SH-SY5Y (cell line): ENCODE measurements around the gene DYNLT4.

Experiments
- GATA2 ChIP-seq: IDR thresholded peaks from 2 replicates; pipeline ENCODE4 v1.6.1; 2011; ENCODE audit warnings: mild to moderate bottlenecking, low read depth, low read length
- GATA3 ChIP-seq: IDR thresholded peaks from 2 replicates; pipeline ENCODE4 v1.6.1; 2011; ENCODE audit warnings: low read depth, mild to moderate bottlenecking, low read length, moderate library complexity

DYNLT4 gene

DNA sequence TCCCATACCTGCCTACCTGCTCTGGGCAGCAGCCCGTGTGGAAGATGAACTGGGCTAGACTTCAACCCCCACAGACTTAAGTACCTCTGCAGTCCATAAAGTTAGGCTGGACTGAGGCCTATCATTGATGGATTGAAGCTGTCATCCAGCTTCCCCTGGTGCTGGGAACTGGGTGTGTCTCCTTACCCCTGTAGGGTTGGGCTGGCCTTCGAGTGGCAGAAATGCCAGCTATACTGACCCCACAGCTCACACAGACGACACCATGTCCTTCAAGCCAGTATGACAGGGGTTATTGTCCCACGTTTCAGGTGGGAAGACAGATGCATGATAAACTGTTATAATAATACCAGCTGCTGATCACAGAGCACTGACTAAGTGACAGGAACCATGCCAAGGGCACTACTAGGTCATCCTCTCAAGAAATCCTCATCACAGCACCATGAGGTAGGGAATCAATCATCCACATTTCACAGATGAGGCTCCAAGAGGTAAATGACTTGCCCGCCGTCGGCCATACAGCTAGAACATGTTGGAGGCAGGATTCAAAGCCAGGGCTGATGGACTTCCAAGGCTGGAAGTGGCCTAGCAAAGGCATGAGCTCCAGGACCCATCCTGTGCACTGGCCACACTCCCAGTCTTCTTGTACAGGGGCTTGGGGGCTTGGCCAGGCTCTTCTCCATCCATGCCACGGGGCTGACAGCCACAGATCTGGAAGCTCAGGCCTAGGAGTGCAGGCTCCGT lies 18.9 kb downstream of the DYNLT4 start, which contains the start of gene BEST4:
Gene BEST4 (minus strand): TSS at position 51 of the 741 bp plus-strand sequence. CDS start 465 bp downstream, outside the sequence.
- TF ChIP-seq GATA3 (no peak), GATA2 (no peak)

DNA sequence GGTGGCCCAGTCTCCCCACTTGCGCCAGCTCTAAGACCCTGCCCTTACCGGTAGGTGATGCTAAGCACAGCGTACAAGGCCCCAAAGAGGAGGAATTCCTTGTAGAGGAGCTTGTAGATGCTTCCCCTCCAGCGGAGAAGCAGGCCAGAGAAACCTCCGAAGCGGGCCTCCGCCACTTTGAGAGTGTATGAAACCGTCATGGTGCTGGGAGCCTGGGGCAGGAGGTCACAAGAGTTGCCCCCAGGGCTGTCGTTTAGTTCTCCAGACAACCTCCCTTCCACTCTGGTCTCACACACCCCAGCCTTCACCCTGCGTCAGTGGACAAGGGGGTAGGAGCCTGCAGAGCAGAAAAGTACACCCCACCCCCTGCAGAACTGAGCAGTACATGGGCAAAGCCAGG lies 19.6 kb downstream of the DYNLT4 start:
- TF ChIP-seq GATA3 (no peak), GATA2 (no peak)

DNA sequence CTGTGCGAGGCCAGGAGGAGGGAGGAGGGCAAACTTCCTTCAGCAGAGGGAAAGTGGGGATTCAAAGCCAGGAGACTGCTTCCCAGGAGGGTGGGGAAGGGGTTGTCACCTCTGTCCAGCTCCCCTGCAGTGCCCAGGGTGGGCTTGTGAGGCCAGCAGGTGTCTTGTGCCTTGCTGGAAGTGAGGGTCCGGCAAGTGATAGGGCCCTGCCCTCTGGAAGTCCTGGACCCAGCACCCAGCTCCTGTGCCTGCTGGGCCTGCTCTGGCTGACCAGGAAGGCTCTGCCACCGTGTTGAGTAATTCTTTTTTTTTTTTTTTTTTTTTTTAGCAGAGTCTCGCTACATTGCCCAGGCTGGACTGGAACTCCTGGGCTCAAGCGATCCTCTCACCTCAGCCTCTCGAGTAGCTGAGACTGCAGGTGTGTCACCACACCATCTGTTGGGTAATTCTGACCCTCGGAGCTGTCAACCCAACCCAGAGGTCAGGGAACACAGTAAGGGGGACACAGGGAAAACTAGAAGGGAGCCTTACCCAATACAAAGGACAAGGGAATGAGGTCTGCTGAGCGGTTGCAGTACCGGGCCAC lies 20.2 kb downstream of the DYNLT4 start:
- no peak for TF ChIP-seq GATA2
- no peak for TF ChIP-seq GATA3

DNA sequence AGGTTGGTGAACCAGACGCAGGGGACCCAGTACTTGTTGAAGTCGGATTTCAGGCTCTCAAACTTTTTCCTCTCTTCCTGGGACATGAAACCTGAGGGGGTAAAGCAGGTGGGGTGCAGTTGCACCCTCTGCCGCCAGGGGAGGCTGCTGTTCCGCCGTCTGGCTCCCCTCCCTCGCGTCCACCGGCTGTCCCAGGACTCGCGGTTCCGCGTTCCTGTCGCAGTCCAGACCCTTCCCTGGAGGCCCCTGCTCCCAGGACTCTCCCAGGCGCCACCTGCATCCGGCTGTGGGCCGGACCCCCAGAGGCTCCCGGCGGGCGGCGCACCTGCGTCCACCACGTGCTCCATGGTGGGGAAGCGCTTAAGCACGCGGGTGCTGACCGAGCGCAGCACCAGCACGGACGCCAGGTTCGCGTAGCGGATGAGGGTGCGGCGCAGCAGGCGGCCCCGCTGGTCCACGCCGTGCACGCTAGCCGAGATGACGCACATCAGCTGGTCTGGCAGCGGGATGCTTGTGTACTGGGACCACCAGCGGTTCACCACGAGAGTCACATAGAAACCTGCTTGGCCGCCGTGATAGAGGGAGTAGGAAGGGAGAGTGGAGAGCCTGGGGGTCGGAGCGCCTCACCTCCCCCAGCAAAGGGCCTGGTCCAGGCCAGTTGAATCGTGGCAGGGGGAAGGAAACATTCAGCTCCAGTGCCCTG lies 20.9 kb downstream of the DYNLT4 start:
- TF ChIP-seq GATA3 (no peak), GATA2 (no peak)

DNA sequence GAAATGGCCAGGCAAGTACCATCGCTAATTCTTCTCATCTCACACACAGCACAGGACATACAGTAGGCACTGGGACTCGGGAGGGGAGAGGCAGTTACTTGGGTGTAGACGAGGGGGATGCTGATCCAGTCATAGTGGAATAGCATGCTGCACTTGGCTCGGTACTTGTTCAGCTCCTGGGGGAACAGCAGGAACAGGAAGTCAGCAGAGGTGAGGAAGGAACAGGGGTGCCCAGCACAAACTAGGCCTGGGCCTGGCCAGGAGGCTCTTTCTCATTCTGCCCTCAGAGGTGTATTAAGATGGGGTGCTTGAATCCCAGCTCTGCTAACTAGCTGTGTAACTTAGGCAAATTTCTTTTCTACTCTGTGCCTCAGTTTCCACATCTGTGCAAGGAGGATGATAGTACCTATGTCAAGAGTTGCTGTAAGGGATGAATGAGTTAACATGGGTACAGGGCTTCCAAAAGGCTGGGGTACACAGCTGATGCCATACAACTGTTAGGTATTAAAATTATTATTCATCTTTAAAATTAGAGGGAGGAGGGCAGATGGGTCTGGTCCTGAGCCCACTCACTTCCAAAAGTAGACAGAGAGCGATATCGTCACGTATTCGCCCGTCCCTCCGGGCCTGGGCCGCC lies 21.5 kb downstream of the DYNLT4 start:
- TF ChIP-seq GATA2, result no peak
- no peak for TF ChIP-seq GATA3

DNA sequence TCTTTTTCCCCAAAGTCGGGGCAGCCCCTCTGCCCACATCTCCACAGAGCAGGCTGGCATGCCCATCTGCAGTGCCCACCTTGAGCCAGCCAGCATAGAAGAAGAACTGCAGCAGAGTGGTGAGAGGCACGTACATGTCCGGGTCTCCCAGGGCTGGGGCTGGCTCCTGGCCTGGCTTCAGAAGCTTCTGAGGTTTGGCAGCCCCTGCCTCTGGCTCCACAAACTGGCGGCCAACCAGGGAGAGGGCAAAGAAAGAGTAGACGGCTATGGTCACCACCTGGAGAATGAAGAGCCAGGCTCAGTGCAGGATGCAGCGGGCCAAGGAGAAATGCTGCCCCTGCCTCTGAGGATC lies 22.1 kb downstream of the DYNLT4 start:
- no peak for TF ChIP-seq GATA2
- no peak for TF ChIP-seq GATA3

DNA sequence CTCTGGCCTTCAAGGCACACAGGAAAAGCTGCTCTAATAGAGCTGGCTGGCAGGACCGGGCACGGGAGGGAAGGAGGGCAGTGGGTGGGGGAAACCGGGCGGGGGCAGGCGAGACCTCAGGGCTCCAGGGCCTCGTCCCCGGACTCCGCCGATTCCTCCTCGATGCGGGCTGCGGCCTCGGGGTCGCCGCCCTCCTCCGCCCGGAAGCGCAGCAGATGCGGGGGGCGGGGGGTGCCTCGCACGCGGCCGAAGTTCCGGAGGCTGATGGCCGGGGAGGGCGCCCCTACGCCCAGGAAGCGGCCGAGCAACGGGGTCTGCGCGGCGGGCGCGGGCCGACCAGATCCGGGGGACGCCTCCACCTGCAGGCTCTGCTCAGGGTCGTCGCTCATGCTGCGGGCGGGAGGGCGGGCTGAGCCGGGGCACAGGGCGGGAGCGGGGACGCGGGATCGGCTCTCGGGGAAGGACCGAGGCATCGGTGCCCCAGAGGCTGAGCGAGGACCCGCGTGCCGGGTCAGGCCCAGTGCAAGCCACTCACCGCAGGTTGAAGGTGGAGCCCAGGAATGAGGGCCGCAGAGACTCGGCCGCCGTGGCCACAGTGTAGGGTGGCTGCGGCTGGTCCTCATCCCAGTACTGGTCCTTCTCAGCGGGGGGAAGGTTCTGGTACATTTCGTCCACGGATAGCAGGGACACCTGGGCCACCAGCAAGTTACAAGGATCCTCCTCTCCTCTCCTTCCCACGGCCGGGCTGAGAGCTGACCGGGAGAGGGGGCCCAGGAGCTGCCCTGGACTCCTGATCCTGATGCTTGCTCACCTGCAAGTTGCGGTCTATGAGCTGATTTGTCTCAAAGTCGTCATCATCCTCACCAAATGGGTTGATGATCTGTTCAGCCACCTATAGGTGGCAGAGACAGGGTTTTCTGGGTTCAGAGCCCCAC lies 22.8 kb downstream of the DYNLT4 start:
- TF ChIP-seq GATA2 (no peak), GATA3 (no peak)

DNA sequence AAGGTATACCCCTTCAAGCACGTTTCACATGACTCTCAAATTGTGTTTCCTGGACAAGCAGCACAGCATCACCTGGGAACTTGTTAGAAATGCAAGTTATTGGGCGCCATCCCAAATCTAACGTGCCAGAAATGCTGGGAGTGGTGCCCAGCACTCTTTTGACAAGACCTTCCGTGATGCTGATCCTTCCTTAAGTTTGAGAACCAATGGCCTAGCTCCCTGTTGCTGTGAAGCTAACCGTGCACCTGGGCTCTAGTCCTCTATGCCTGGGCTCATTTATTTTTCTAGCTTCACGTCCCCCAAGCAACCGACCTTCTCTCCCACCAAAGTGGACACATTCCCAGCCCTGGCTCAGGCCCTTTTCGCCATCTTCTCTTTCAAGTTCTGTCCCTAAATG lies 23.5 kb downstream of the DYNLT4 start:
- no peak for TF ChIP-seq GATA3
- TF ChIP-seq GATA2, result no peak

DNA sequence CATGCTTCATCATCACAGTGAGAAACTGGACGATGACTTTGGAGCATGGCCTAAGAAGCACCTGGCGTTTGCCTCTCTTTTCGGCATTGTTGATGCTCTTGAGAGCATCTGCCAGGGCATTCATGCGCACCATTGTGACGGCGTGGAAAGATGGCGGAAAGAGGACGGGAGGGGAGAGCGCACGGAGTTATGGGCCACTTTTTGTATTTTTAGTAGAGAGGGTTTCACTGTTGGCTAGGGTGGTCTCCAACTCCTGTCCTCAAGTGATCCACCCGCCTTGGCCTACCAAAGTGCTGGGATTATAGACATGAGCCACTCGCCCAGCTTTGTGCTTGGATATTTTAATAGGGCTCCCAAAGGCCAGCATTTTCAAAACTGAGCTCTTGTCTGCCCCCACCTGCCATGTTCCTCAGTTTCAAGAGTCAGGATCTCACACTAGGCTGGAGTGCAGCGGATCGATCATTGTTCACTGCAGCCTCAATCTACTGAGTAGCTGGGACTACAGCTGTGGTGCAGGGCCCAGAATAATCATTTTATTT lies 26.5 kb downstream of the DYNLT4 start:
- no peak for TF ChIP-seq GATA2

DNA sequence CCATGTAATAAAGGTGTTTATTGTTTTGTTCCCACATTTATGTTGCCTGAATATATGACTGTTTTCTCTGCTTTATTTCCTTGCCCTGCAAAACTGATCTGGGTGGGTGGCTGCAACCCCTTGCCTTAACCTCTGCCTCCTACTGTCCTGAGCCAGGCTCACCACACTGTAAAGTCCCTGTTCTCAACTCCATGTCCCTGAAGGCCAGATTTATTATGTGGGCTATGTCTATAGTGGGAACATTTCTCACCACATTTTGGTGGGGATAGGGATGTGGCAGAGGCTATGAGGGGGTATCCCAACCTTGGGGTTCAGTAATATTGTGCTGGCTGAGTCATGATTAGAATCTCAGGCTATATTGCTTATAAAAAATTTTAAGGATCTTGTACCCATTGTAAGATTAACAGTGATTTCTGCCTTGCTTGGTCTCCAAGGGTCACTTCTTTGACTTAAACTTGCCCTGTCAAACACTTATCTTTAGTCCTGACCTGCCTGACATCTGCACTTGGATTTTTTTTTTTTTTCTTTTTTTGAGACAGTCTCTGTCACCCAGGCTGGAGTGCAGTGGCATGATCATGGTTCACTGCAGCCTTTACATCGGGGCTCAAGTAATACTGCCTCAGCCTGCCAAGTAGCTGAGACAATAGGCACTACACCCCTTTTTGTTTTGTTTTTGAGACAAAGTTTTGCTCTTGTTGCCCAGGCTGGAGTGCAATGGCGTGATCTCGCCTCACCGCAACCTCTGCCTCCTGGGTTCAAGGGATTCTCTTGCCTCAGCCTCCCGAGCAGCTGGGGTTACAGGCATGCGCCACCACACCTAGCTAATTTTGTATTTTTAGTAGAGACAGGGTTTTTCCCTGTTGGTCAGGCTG lies 28.2 kb downstream of the DYNLT4 start:
- TF ChIP-seq GATA2 (no peak), GATA3 (no peak)

DNA sequence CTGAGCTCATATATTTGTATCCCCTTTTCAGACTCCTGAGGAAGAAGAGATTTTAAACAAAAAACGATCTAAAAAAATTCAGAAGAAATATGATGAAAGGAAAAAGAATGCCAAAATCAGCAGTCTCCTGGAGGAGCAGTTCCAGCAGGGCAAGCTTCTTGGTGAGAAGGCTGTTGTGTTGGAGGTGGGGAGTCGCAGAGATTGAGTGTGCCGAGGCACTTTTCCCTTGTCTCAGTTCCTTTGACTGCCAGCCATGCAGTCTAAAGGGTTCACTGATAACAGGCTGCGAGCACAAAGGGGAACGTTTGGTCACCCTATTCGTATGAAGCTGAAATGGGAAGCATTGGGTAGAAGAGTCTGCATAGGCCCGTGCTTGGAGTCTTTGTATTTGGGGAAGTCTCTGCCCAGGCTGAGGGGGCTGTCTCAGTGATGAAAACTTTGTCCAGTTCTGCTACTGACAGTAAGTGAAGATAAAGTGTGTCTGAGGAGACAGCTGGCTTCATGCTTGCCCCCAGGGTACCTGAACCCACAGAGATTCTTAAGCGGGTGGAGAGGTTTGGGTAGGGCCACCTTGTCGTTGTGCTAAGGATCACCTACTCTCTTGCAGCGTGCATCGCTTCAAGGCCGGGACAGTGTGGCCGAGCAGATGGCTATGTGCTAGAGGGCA lies 29.0 kb downstream of the DYNLT4 start:
- TF ChIP-seq GATA3 (no peak), GATA2 (no peak)

DNA sequence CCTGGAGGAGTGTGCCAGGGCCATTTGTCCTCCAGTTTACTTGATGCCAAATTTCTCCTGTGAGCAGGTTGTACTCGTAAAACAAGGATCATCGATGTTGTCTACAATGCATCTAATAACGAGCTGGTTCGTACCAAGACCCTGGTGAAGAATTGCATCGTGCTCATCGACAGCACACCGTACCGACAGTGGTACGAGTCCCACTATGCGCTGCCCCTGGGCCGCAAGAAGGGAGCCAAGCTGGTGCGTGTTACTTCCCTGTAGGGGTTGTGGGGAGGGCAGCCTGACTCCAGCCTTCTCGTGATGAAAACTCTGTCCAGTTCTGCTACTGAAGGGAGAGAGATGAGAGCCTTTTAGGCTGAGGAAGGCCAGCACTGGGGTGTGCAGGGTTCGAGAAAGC lies 29.6 kb downstream of the DYNLT4 start:
- TF ChIP-seq GATA3, result no peak
- no peak for TF ChIP-seq GATA2
